IMR-90 (cell line): ENCODE results near the gene MICAL3. TPM values are rescaled to one million over a fixed set of nuclear protein-coding genes. Genes with fewer than 3 reads are reported as not detected.

Source experiments
- ATAC-seq: fragments of 200-7000 bp; cut with Tn5 transposase; 2 replicates; pipeline ENCODE4 v1.9.1; 2020; ENCODE audit warnings: low read depth, mild to moderate bottlenecking, moderate library complexity
- BruUV-seq: library from RNA; stranded (reverse); fragments of 400-500 nt; replicated peaks from 2 replicates; lab custom pipeline; 2021; lab: Mats Ljungman, UMichigan
- CTCF ChIA-PET: fragments of 300-600 bp; formaldehyde crosslinking; extraction: SDS; loops from one replicate; lab custom pipeline; 2021; ENCODE audit warnings: antibody characterized with exemption; lab: Yijun Ruan, JAX
- POLR2A ChIA-PET: fragments of 300-600 bp; sonication (Branson Sonifier 250); formaldehyde crosslinking; loops from one replicate; lab custom pipeline; 2022; ENCODE audit warnings: antibody characterized with exemption; ENCODE audit not compliant: unreplicated experiment; lab: Charles Lee
- DNase-seq: peaks from one replicate; pipeline ENCODE4 v3.0.0; 2013
- H2AFZ ChIP-seq: replicated peaks from 2 replicates; pipeline ENCODE3; 2013; ENCODE audit warnings: low read length, mild to moderate bottlenecking; ENCODE audit not compliant: poor library complexity
- H2AK5ac ChIP-seq: 2 replicates; pipeline ENCODE4 v1.6.1; 2013; ENCODE audit warnings: low read depth, low read length, inconsistent platforms
- H2AK9ac ChIP-seq: replicated peaks from 2 replicates; pipeline ENCODE3; 2013; ENCODE audit warnings: mild to moderate bottlenecking, low read depth, low read length, moderate library complexity; ENCODE audit not compliant: poor library complexity
- H2BK120ac ChIP-seq: 2 replicates; pipeline ENCODE4 v1.6.1; 2013; ENCODE audit warnings: low read depth, low read length, inconsistent platforms
- H2BK15ac ChIP-seq: 3 replicates; pipeline ENCODE4 v1.6.1; 2013; ENCODE audit warnings: low read depth, low read length, inconsistent platforms
- H2BK20ac ChIP-seq: 2 replicates; pipeline ENCODE4 v1.6.1; 2013; ENCODE audit warnings: low read depth, mild to moderate bottlenecking, inconsistent platforms, low read length, moderate library complexity
- H2BK5ac ChIP-seq: 2 replicates; pipeline ENCODE4 v1.6.1; 2013; ENCODE audit warnings: mild to moderate bottlenecking, low read depth, low read length, inconsistent platforms; ENCODE audit not compliant: poor library complexity, severe bottlenecking
- H3K14ac ChIP-seq: replicated peaks from 2 replicates; pipeline ENCODE4 v1.6.1; 2013; ENCODE audit warnings: low read depth, low read length, inconsistent platforms
- H3K18ac ChIP-seq: 2 replicates; pipeline ENCODE4 v1.6.1; 2013; ENCODE audit warnings: low read depth, low read length, control low read depth
- H3K23ac ChIP-seq: 2 replicates; pipeline ENCODE4 v1.6.1; 2013; ENCODE audit warnings: low read depth, low read length, inconsistent platforms
- H3K27ac ChIP-seq: 2 replicates; pipeline ENCODE4 v1.5.1; 2013; ENCODE audit warnings: mild to moderate bottlenecking, control low read depth, low read length; ENCODE audit not compliant: insufficient read depth
- H3K27me3 ChIP-seq: 2 replicates; pipeline ENCODE4 v1.6.1; 2013; ENCODE audit warnings: low read length; ENCODE audit not compliant: control insufficient read depth, insufficient read depth
- H3K36me3 ChIP-seq: 2 replicates; pipeline ENCODE4 v1.6.1; 2013; ENCODE audit warnings: low read length, mixed read lengths; ENCODE audit not compliant: control insufficient read depth, insufficient read depth
- H3K4ac ChIP-seq: 2 replicates; pipeline ENCODE4 v1.6.1; 2013; ENCODE audit warnings: low read depth, low read length, inconsistent platforms
- H3K4me1 ChIP-seq: 2 replicates; pipeline ENCODE4 v1.6.1; 2013; ENCODE audit warnings: low read length, mixed read lengths; ENCODE audit not compliant: control insufficient read depth, insufficient read depth
- H3K4me2 ChIP-seq: 2 replicates; pipeline ENCODE4 v1.6.1; 2013; ENCODE audit warnings: low read depth, mild to moderate bottlenecking, control low read depth, low read length, moderate library complexity
- H3K4me3 ChIP-seq: 2 replicates; pipeline ENCODE4 v1.5.1; 2013; ENCODE audit warnings: low read depth, mild to moderate bottlenecking, control low read depth, low read length, moderate library complexity; ENCODE audit not compliant: insufficient read depth
- H3K56ac ChIP-seq: 2 replicates; pipeline ENCODE4 v1.6.1; 2013; ENCODE audit warnings: low read length, inconsistent platforms; ENCODE audit not compliant: insufficient read depth; ENCODE audit errors: extremely low read depth
- H3K79me1 ChIP-seq, 2 experiments: 2 replicates each; pipeline ENCODE4 v1.6.1; 2013; ENCODE audit warnings: low read length in 2 of 2, inconsistent platforms in 1 of 2, low read depth in 1 of 2
- H3K9ac ChIP-seq: 2 replicates; pipeline ENCODE4 v1.6.1; 2013; ENCODE audit warnings: low read depth, low read length, control low read depth
- H3K9me1 ChIP-seq: 2 replicates; pipeline ENCODE4 v1.6.1; 2013; ENCODE audit warnings: low read length, inconsistent platforms; ENCODE audit not compliant: insufficient read depth
- H3K9me3 ChIP-seq: 2 replicates; pipeline ENCODE4 v1.6.1; 2013; ENCODE audit warnings: low read length; ENCODE audit not compliant: control insufficient read depth, insufficient read depth
- H4K20me1 ChIP-seq: 2 replicates; pipeline ENCODE4 v1.6.1; 2013; ENCODE audit warnings: low read length, inconsistent platforms; ENCODE audit not compliant: insufficient read depth
- H4K5ac ChIP-seq: 2 replicates; pipeline ENCODE4 v1.6.1; 2013; ENCODE audit warnings: mild to moderate bottlenecking, low read depth, low read length, control low read depth
- H4K8ac ChIP-seq, 2 experiments: 2 replicates each; pipeline ENCODE4 v1.6.1; 2013; ENCODE audit warnings: low read depth in 2 of 2, low read length in 2 of 2, control low read depth in 1 of 2, inconsistent platforms in 1 of 2
- H4K91ac ChIP-seq: 2 replicates; pipeline ENCODE4 v1.6.1; 2013; ENCODE audit warnings: low read depth, low read length, inconsistent platforms; ENCODE audit not compliant: insufficient read depth
- BHLHE40 ChIP-seq: fragments of 150-350 bp; IDR thresholded peaks from 2 replicates; pipeline ENCODE4 v1.6.1; 2016; ENCODE audit warnings: mild to moderate bottlenecking, low read depth, low read length
- CEBPB ChIP-seq: IDR thresholded peaks from 2 replicates; pipeline ENCODE4 v1.6.1; 2012; ENCODE audit warnings: low read depth, low read length, improper control_type of control experiment
- CHD1 ChIP-seq: IDR thresholded peaks from 2 replicates; pipeline ENCODE4 v1.6.1; 2012; ENCODE audit warnings: low read depth, low read length, improper control_type of control experiment
- FOS ChIP-seq: fragments of 150-350 bp; IDR thresholded peaks from 2 replicates; pipeline ENCODE4 v1.6.1; 2016; ENCODE audit warnings: low read depth, low read length
- MAFK ChIP-seq: IDR thresholded peaks from 2 replicates; pipeline ENCODE4 v1.6.1; 2012; ENCODE audit warnings: low read depth, low read length, improper control_type of control experiment
- MAZ ChIP-seq: IDR thresholded peaks from 2 replicates; pipeline ENCODE4 v1.6.1; 2012; ENCODE audit warnings: low read depth, mild to moderate bottlenecking, low read length, improper control_type of control experiment, moderate library complexity, borderline replicate concordance
- NFE2L2 ChIP-seq: fragments of 150-350 bp; IDR thresholded peaks from 2 replicates; pipeline ENCODE4 v1.6.1; 2016; ENCODE audit warnings: low read depth, mild to moderate bottlenecking, low read length
- POLR2A ChIP-seq: IDR thresholded peaks from 2 replicates; pipeline ENCODE4 v1.6.1; 2012; ENCODE audit warnings: mild to moderate bottlenecking, low read depth, low read length
- RCOR1 ChIP-seq: IDR thresholded peaks from 2 replicates; pipeline ENCODE4 v1.6.1; 2012; ENCODE audit warnings: mild to moderate bottlenecking, low read length, improper control_type of control experiment; ENCODE audit not compliant: insufficient replicate concordance
- SMC3 ChIP-seq: fragments of 150-350 bp; IDR thresholded peaks from 2 replicates; pipeline ENCODE4 v1.6.1; 2016; ENCODE audit warnings: low read depth, mild to moderate bottlenecking, antibody characterized with exemption, low read length, moderate library complexity
- USF2 ChIP-seq: fragments of 150-350 bp; IDR thresholded peaks from 2 replicates; pipeline ENCODE4 v1.6.1; 2017; ENCODE audit warnings: mild to moderate bottlenecking, antibody characterized with exemption, low read length, low read depth
- WGBS, 2 experiments: methylation state at CpG; one replicate each; pipeline versions ENCODE4 v1.1.5 to v1.1.7; 2013; ENCODE audit warnings: missing lambda C conversion rate in 2 of 2; ENCODE audit not compliant: insufficient read length in 1 of 2; ENCODE audit errors: extremely low coverage in 2 of 2; 5-methylcytosine and 5-hydroxymethylcytosine counted together
- dilution Hi-C: fragments of 300-500 bp; cut with HindIII; formaldehyde crosslinking; loops from one replicate; pipeline ENCODE4 v1.14.3; 2018; ENCODE audit warnings: low sequenced_read_pairs; ENCODE audit not compliant: unreplicated experiment
- in situ Hi-C: fragments of 300-500 bp; cut with MboI; formaldehyde crosslinking; loops from 3 replicates; pipeline ENCODE4 v1.14.3; 2019; ENCODE audit warnings: low sequenced_read_pairs, inconsistent platforms, mixed read lengths
- intact Hi-C: fragments of 100-400 bp; cut with micrococcal nuclease; formaldehyde crosslinking; loops from 2 replicates; pipeline ENCODE4 v1.10.0; 2022
- polyA plus RNA-seq, 3 experiments: library from polyadenylated mRNA; depleted of rRNA; stranded (reverse); fragments of >200 nt; gene quantifications; 2 replicates each; pipeline ENCODE4 v1.2.3, GENCODE V29; 2012; ENCODE audit warnings: low replicate concordance in 1 of 3
- total RNA-seq: library from RNA; depleted of rRNA; stranded (reverse); fragments of >200 nt; gene quantifications from 2 replicates; pipeline ENCODE4 v1.2.3, GENCODE V29; 2012
- TF ChIP-seq, protein P1 (sequence below): conservative IDR thresholded peaks from 2 replicates; pipeline ENCODE4 v1.5.1; 2012; ENCODE audit warnings: mild to moderate bottlenecking, low read depth, low read length, improper control_type of control experiment

MICAL3 gene
- total and polyA plus RNA-seq, 2 of the 4 experiments (the other 2 are of a cell fraction): 17.6 to 26.8 TPM

GRCh38 chr22:18023509-18024275 is 669 bp downstream of the MICAL3 start (continued):
- TF ChIP-seq POLR2A (no peak), MAFK (no peak), CHD1 (no peak)

GRCh38 chr22:18022876-18023275 is 1.5 kb downstream of the MICAL3 start:
- H3K4me1 ChIP-seq: peaks cover 2% of the 10 kb centered on the region; the same call in 1 of the 2 replicates
- no peaks in the 10 kb centered on the region for H3K9me3 ChIP-seq
- no peak overlapping the region for H3K14ac ChIP-seq
- H3K4me3 ChIP-seq: no peak overlapping the region
- no peak overlapping the region for H2BK15ac ChIP-seq
- no peak overlapping the region for H2BK5ac ChIP-seq
- 0 out of 4 replicates have a peak, but pooled peaks cover 0 to 3% of the 10 kb centered on the region in 2 experiments for H3K79me1 ChIP-seq
- no peak overlapping the region for H4K5ac ChIP-seq
- no peaks in the 10 kb centered on the region for H3K27me3 ChIP-seq
- peaks cover 3% of the 10 kb centered on the region; the same call in 1 of the 2 replicates for H3K9me1 ChIP-seq
- no peak overlapping the region for H2AK5ac ChIP-seq
- no peak overlapping the region for H3K4ac ChIP-seq
- no peaks in the 10 kb centered on the region for H3K36me3 ChIP-seq
- no peak overlapping the region for H3K9ac ChIP-seq
- in situ Hi-C loops (no loop called here), dilution Hi-C loops (no loop called here), intact Hi-C loops (loop anchor here (1.0 kb wide), 1 partner anchor 113 kb away; no protein-coding TSS in a partner anchor)
- H3K4me2 ChIP-seq: no peak overlapping the region
- ATAC-seq: no peak
- no peak overlapping the region for H3K23ac ChIP-seq
- WGBS, 2 experiments: 100% methylated on average over 1 of the region's 3 CpGs; no CpG with 5 or more reads in 1 of the 2 experiments
- H2AK9ac ChIP-seq: peak overlapping the region; percentile 45
- no TSS peak for BruUV-seq
- H2BK20ac ChIP-seq: no peak overlapping the region
- H3K18ac ChIP-seq: no peak overlapping the region
- CTCF ChIA-PET: interaction anchor here (1.2 to 1.4 kb wide), 2 partner anchors 9 to 134 kb away, joined by 6 read pairs; no protein-coding TSS in a partner anchor
- no peak overlapping the region for H3K27ac ChIP-seq
- POLR2A ChIA-PET: no interaction called here
- H2AFZ ChIP-seq: no peak overlapping the region
- no peak overlapping the region for H4K8ac ChIP-seq
- no peak overlapping the region for H2BK120ac ChIP-seq
- H4K20me1 ChIP-seq: no peaks in the 10 kb centered on the region
- no peak for DNase-seq
- no peak overlapping the region for H4K91ac ChIP-seq
- no peak overlapping the region for H3K56ac ChIP-seq
- no peak for TF ChIP-seq USF2
- no peak for TF ChIP-seq SMC3
- TF ChIP-seq CHD1: no peak
- no peak for TF ChIP-seq NFE2L2
- TF ChIP-seq POLR2A: no peak
- no peak for TF ChIP-seq MAZ
- no peak for TF ChIP-seq CEBPB
- TF ChIP-seq, protein P1, sequence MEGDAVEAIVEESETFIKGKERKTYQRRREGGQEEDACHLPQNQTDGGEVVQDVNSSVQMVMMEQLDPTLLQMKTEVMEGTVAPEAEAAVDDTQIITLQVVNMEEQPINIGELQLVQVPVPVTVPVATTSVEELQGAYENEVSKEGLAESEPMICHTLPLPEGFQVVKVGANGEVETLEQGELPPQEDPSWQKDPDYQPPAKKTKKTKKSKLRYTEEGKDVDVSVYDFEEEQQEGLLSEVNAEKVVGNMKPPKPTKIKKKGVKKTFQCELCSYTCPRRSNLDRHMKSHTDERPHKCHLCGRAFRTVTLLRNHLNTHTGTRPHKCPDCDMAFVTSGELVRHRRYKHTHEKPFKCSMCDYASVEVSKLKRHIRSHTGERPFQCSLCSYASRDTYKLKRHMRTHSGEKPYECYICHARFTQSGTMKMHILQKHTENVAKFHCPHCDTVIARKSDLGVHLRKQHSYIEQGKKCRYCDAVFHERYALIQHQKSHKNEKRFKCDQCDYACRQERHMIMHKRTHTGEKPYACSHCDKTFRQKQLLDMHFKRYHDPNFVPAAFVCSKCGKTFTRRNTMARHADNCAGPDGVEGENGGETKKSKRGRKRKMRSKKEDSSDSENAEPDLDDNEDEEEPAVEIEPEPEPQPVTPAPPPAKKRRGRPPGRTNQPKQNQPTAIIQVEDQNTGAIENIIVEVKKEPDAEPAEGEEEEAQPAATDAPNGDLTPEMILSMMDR: no peak
- no peak for TF ChIP-seq RCOR1
- no peak for TF ChIP-seq FOS
- no peak for TF ChIP-seq BHLHE40
